Body of pancreas (tissue), 4 donors: Measurements from ENCODE around the gene MINPP1. TPM values are rescaled to one million over a fixed set of nuclear protein-coding genes. Genes with fewer than 3 reads are reported as not detected.

Experiments
- ATAC-seq: fragments of 150-250 bp; one replicate; pipeline ENCODE4 v1.9.1; 2016
- DNase-seq, 4 donors: peaks; one replicate each; pipeline ENCODE4 v3.0.0-alpha.2; 2019
- H3K27ac ChIP-seq, 4 donors: fragments of 200-600 bp; sonication (generic); 1 replicate in 3 of 4; 2 replicates in 1 of 4; pipeline versions ENCODE4 v1.5.1 to v1.6.1; 2016 to 2019; ENCODE audit warnings: mild to moderate bottlenecking in 1 of 4, mixed read lengths in 1 of 4, moderate library complexity in 1 of 4
- H3K27me3 ChIP-seq, 2 donors: fragments of 200-600 bp; sonication (generic); one replicate each; pipeline ENCODE4 v1.6.0; 2016; ENCODE audit warnings: mild to moderate bottlenecking in 1 of 2
- H3K36me3 ChIP-seq, 2 donors: fragments of 200-600 bp; sonication (generic); replicated peaks in 1 of 2; 2 replicates each; pipeline ENCODE4 v1.5.1; 2016; ENCODE audit warnings: low read depth in 2 of 2; ENCODE audit not compliant: insufficient read depth in 1 of 2
- H3K4me1 ChIP-seq: fragments of 200-600 bp; sonication (generic); one replicate; pipeline ENCODE4 v1.6.0; 2016
- H3K4me3 ChIP-seq, 2 donors: fragments of 200-600 bp; sonication (generic); 1 replicate in 1 of 2; 2 replicates in 1 of 2; pipeline ENCODE4 v1.5.1; 2016 to 2019
- H3K9me3 ChIP-seq, 3 donors: fragments of 200-600 bp; sonication (generic); 1 replicate in 2 of 3; 2 replicates in 1 of 3; pipeline ENCODE4 v1.5.1; 2016
- CTCF ChIP-seq, 7 experiments: fragments of 450-650 bp in 4 of 7; fragments of 200-600 bp in 3 of 7; sonication (generic) in 3 of 7; IDR thresholded peaks; one replicate each; pipeline ENCODE4 v1.5.1; 2016 to 2019; ENCODE audit warnings: antibody characterized with exemption in 7 of 7
- POLR2A ChIP-seq, 3 donors: fragments of 450-650 bp; IDR thresholded peaks; one replicate each; pipeline ENCODE4 v1.6.1; 2016; ENCODE audit warnings: antibody characterized with exemption in 3 of 3, mild to moderate bottlenecking in 2 of 3
- WGBS, 2 donors: methylation state at CpG; one replicate each; pipeline ENCODE4 v1.1.5; 2017; 5-methylcytosine and 5-hydroxymethylcytosine counted together
- intact Hi-C: fragments of 100-400 bp; cut with DNase I; formaldehyde crosslinking; loops from one replicate; pipeline ENCODE4 v1.15.1; 2023
- total RNA-seq, 2 donors: library from RNA; depleted of rRNA; stranded (reverse); fragments of >200 nt; gene quantifications; one replicate each; pipeline ENCODE4 v1.1.0, GENCODE V29; 2016

The MINPP1 gene
- total RNA-seq, 2 donors from 2014 or later = 8.9 to 18.9 TPM

GRCh38 chr10:87500646-87501048, 4.0 kb upstream of the MINPP1 start:
- ATAC-seq (peak; percentile 51), DNase-seq (peak in 3 of 4 donors; percentile 5 to 50 (median 18))
- Histone ChIP-seq H3K9me3 (no peaks in the 10 kb centered on the region), H3K36me3 (no peaks in the 10 kb centered on the region), H3K27me3 (no peaks in the 10 kb centered on the region), H3K27ac (peak overlapping the region in 2 of 4 donors; percentile 15 to 37), H3K4me1 (peaks cover 33% of the 10 kb centered on the region), H3K4me3 (no peak overlapping the region)
- intact Hi-C loops = no loop called here
- TF ChIP-seq POLR2A (IDR thresholded peaks at IDR 0.05) = no peak
- 15 to 16% methylated on average over 3 of the region's 3 CpGs for WGBS, 2 donors

GRCh38 chr10:87503401-87503800, 1.3 kb upstream of the MINPP1 start:
- H3K36me3 ChIP-seq = no peaks in the 10 kb centered on the region
- TF ChIP-seq CTCF (IDR thresholded peaks at IDR 0.05) (no peak), POLR2A (IDR thresholded peaks at IDR 0.05) (no peak)
- H3K27me3 ChIP-seq = no peaks in the 10 kb centered on the region
- ATAC-seq = no peak
- no peak overlapping the region for H3K4me3 ChIP-seq
- H3K9me3 ChIP-seq = no peaks in the 10 kb centered on the region
- intact Hi-C loops = no loop called here
- no peak overlapping the region for H3K27ac ChIP-seq
- peaks cover 46% of the 10 kb centered on the region for H3K4me1 ChIP-seq
- no peak for DNase-seq
- 90% methylated on average over 8 of the region's 8 CpGs for WGBS, 2 donors

- peak overlapping the region in 1 of 4 donors; percentile 81 for H3K27ac ChIP-seq
- WGBS, 2 donors = 65 to 70% methylated on average over 6 of the region's 6 CpGs
Measured at GRCh38 chr10:87503886-87504285, 807 bp upstream of the MINPP1 start.

GRCh38 chr10:87504307-87504639, 420 bp upstream of the MINPP1 start:
- WGBS, 2 donors = 3 to 7% methylated on average over 10 of the region's 10 CpGs

More at GRCh38 chr10:87503886-87504285, 807 bp upstream of the MINPP1 start:
- ATAC-seq (no peak), DNase-seq (no peak)
- no peaks in the 10 kb centered on the region for H3K36me3 ChIP-seq
- intact Hi-C loops = no loop called here
- no peak for TF ChIP-seq POLR2A (IDR thresholded peaks at IDR 0.05)
- no peak for TF ChIP-seq CTCF (IDR thresholded peaks at IDR 0.05)
- H3K4me3 ChIP-seq = no peak overlapping the region
- no peaks in the 10 kb centered on the region for H3K27me3 ChIP-seq
- no peaks in the 10 kb centered on the region for H3K9me3 ChIP-seq
- peaks cover 42% of the 10 kb centered on the region for H3K4me1 ChIP-seq

GRCh38 chr10:87505366-87506111, 846 bp downstream of the MINPP1 start:
- Histone ChIP-seq H3K36me3 (peaks cover 0 to 1% of the 10 kb centered on the region in 2 donors), H3K9me3 (no peaks in the 10 kb centered on the region), H3K4me1 (peaks cover 35% of the 10 kb centered on the region), H3K27ac (peak overlapping the region; percentile 46 to 81 (median 66)), H3K27me3 (no peaks in the 10 kb centered on the region), H3K4me3 (peak overlapping the region; percentile 72 to 91)
- ATAC-seq (peak; percentile 79), DNase-seq (peak; percentile 54 to 72 (median 64))
- 2% methylated on average over 27 to 38 of the region's 41 CpGs for WGBS, 2 donors
- intact Hi-C loops = no loop called here
- TF ChIP-seq CTCF (IDR thresholded peaks at IDR 0.05) = peak; percentile 36 to 56 (median 51)
- TF ChIP-seq POLR2A (IDR thresholded peaks at IDR 0.05) = no peak

More at GRCh38 chr10:87504307-87504639, 420 bp upstream of the MINPP1 start:
- DNase-seq (no peak), ATAC-seq (peak; percentile 31)
- Histone ChIP-seq H3K9me3 (no peaks in the 10 kb centered on the region), H3K27me3 (no peaks in the 10 kb centered on the region), H3K4me3 (peak overlapping the region; percentile 72 to 91), H3K27ac (peak overlapping the region; percentile 54 to 81 (median 67)), H3K36me3 (no peaks in the 10 kb centered on the region), H3K4me1 (peaks cover 42% of the 10 kb centered on the region)
- intact Hi-C loops = no loop called here
- TF ChIP-seq POLR2A (IDR thresholded peaks at IDR 0.05) (no peak), CTCF (IDR thresholded peaks at IDR 0.05) (no peak)
